GM12872 (cell line): ENCODE measurements around the gene RBFOX2.

Experiments
- CTCF ChIP-seq: IDR thresholded peaks from 3 replicates; pipeline ENCODE4 v1.5.1; 2011; ENCODE audit warnings: low read depth, mild to moderate bottlenecking, low read length, moderate library complexity; ENCODE audit not compliant: insufficient read depth

The RBFOX2 gene

GRCh38 chr22:35739931-35740380 is 288.7 kb downstream of the RBFOX2 start:
- TF ChIP-seq CTCF = no peak

- TF ChIP-seq CTCF = peak; percentile 22; the same call in 1 of the 3 replicates
Measured at GRCh38 chr22:35739076-35739930, 289.3 kb downstream of the RBFOX2 start.

GRCh38 chr22:35736701-35737100 is 291.9 kb downstream of the RBFOX2 start:
- no peak for TF ChIP-seq CTCF

- TF ChIP-seq CTCF = no peak
Measured at GRCh38 chr22:35736166-35736565, 292.5 kb downstream of the RBFOX2 start.

- no peak for TF ChIP-seq CTCF
Measured at GRCh38 chr22:35735542-35735941, 293.1 kb downstream of the RBFOX2 start.

GRCh38 chr22:35734517-35734827 is 294.2 kb downstream of the RBFOX2 start:
- no peak for TF ChIP-seq CTCF

GRCh38 chr22:35733791-35734516 is 294.7 kb downstream of the RBFOX2 start:
- no peak for TF ChIP-seq CTCF
